Muscle of back (tissue), 11 donors: ENCODE results near the gene SYT15. TPM values are rescaled to one million over a fixed set of nuclear protein-coding genes. Genes with fewer than 3 reads are reported as not detected.

Experiments used
- DNase-seq, 3 donors: peaks; one replicate each; pipeline versions ENCODE4 v3.0.0 to v3.0.0-alpha.2; 2013
- polyA plus RNA-seq, 10 donors: library from polyadenylated mRNA; unstranded; fragments of 120-200 nt; gene quantifications; one replicate each; pipeline ENCODE4 v1.2.1, GENCODE V29; 2013; ENCODE audit not compliant: insufficient read length in 10 of 10

Gene SYT15
- polyA plus RNA-seq, 10 donors, result 2.1 to 8.2 (median 4.1) TPM

- DNase-seq, result no peak
These were observed 33.7 kb upstream of the SYT15 start for GRCh38 chr10:46544989-46545791.

GRCh38 chr10:46545861-46546590, 32.9 kb upstream of the SYT15 start:
- no peak for DNase-seq

- DNase-seq, result no peak
These were observed 32.1 kb upstream of the SYT15 start for GRCh38 chr10:46546591-46547540.

GRCh38 chr10:46547541-46548497, 31.1 kb upstream of the SYT15 start:
- DNase-seq, result no peak

GRCh38 chr10:46548498-46549090, 30.3 kb upstream of the SYT15 start:
- no peak for DNase-seq

- no peak for DNase-seq
These were observed 29.5 kb upstream of the SYT15 start for GRCh38 chr10:46549171-46550075.

GRCh38 chr10:46550076-46550790, 28.7 kb upstream of the SYT15 start:
- DNase-seq, result no peak

GRCh38 chr10:46550795-46551700, 27.9 kb upstream of the SYT15 start:
- no peak for DNase-seq

- no peak for DNase-seq
These were observed 27.0 kb upstream of the SYT15 start for GRCh38 chr10:46551701-46552525.

- DNase-seq, result peak in 1 of 3 donors; percentile 71
These were observed 26.2 kb upstream of the SYT15 start for GRCh38 chr10:46552526-46553237.

- DNase-seq, result no peak
These were observed 25.5 kb upstream of the SYT15 start for GRCh38 chr10:46553238-46554049.

- no peak for DNase-seq
These were observed 24.7 kb upstream of the SYT15 start for GRCh38 chr10:46554166-46554781.

- no peak for DNase-seq
These were observed 23.6 kb upstream of the SYT15 start for GRCh38 chr10:46555366-46555712.

GRCh38 chr10:46555713-46556514, 23.0 kb upstream of the SYT15 start:
- peak in 1 of 3 donors; percentile 58 for DNase-seq
